ENCODE data around the gene TBC1D22B. TPM values are rescaled to one million over a fixed set of nuclear protein-coding genes. Genes with fewer than 3 reads are reported as not detected.
"Not testable (repeated sequence)": the region's sequence is repeated elsewhere in the genome, so short reads cannot be mapped to it uniquely, and the experiment has no call there.

The TBC1D22B gene
- total and polyA plus RNA-seq, 2 of the 13 experiments (the other 11 are each of a cell fraction or from before 2014, with no cell fraction given): 9.7 to 12.9 TPM

GRCh38 chr6:37330345-37330744 is 72.8 kb downstream of the TBC1D22B start (continued):
- TF ChIP-seq ZNF33B (CRISPR knock-in tag; IDR thresholded peaks at IDR 0.05): peak; percentile 20; the same call in 1 of the 2 replicates
- TF ChIP-seq, protein P1, sequence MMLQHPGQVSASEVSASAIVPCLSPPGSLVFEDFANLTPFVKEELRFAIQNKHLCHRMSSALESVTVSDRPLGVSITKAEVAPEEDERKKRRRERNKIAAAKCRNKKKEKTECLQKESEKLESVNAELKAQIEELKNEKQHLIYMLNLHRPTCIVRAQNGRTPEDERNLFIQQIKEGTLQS (CRISPR knock-in tag; IDR thresholded peaks at IDR 0.05): peak; percentile 68; the same call in 1 of the 2 replicates
- 0 out of 2 replicates have a peak, but pooled peaks have one; percentile 40 for TF ChIP-seq ERF (CRISPR knock-in tag; IDR thresholded peaks at IDR 0.05)
- TF ChIP-seq, protein P2, sequence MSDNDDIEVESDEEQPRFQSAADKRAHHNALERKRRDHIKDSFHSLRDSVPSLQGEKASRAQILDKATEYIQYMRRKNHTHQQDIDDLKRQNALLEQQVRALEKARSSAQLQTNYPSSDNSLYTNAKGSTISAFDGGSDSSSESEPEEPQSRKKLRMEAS (IDR thresholded peaks at IDR 0.05): 0 out of 2 replicates have a peak, but pooled peaks have one; percentile 20
- peak; percentile 67; the same call in 1 of the 2 replicates for TF ChIP-seq SIX1 (CRISPR knock-in tag; IDR thresholded peaks at IDR 0.05; ENCODE audit: borderline replicate concordance)
- TF ChIP-seq SMC3 (IDR thresholded peaks at IDR 0.05; ENCODE audit: low read length): peak; percentile 10; the same call in 1 of the 2 replicates
- TF ChIP-seq MEF2D (CRISPR knock-in tag; IDR thresholded peaks at IDR 0.05): 0 out of 2 replicates have a peak, but pooled peaks have one; percentile 32
- TF ChIP-seq, protein P3, sequence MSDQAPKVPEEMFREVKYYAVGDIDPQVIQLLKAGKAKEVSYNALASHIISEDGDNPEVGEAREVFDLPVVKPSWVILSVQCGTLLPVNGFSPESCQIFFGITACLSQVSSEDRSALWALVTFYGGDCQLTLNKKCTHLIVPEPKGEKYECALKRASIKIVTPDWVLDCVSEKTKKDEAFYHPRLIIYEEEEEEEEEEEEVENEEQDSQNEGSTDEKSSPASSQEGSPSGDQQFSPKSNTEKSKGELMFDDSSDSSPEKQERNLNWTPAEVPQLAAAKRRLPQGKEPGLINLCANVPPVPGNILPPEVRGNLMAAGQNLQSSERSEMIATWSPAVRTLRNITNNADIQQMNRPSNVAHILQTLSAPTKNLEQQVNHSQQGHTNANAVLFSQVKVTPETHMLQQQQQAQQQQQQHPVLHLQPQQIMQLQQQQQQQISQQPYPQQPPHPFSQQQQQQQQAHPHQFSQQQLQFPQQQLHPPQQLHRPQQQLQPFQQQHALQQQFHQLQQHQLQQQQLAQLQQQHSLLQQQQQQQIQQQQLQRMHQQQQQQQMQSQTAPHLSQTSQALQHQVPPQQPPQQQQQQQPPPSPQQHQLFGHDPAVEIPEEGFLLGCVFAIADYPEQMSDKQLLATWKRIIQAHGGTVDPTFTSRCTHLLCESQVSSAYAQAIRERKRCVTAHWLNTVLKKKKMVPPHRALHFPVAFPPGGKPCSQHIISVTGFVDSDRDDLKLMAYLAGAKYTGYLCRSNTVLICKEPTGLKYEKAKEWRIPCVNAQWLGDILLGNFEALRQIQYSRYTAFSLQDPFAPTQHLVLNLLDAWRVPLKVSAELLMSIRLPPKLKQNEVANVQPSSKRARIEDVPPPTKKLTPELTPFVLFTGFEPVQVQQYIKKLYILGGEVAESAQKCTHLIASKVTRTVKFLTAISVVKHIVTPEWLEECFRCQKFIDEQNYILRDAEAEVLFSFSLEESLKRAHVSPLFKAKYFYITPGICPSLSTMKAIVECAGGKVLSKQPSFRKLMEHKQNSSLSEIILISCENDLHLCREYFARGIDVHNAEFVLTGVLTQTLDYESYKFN (CRISPR knock-in tag; conservative IDR thresholded peaks at IDR 0.05): peak; percentile 79
- TF ChIP-seq, protein P4, sequence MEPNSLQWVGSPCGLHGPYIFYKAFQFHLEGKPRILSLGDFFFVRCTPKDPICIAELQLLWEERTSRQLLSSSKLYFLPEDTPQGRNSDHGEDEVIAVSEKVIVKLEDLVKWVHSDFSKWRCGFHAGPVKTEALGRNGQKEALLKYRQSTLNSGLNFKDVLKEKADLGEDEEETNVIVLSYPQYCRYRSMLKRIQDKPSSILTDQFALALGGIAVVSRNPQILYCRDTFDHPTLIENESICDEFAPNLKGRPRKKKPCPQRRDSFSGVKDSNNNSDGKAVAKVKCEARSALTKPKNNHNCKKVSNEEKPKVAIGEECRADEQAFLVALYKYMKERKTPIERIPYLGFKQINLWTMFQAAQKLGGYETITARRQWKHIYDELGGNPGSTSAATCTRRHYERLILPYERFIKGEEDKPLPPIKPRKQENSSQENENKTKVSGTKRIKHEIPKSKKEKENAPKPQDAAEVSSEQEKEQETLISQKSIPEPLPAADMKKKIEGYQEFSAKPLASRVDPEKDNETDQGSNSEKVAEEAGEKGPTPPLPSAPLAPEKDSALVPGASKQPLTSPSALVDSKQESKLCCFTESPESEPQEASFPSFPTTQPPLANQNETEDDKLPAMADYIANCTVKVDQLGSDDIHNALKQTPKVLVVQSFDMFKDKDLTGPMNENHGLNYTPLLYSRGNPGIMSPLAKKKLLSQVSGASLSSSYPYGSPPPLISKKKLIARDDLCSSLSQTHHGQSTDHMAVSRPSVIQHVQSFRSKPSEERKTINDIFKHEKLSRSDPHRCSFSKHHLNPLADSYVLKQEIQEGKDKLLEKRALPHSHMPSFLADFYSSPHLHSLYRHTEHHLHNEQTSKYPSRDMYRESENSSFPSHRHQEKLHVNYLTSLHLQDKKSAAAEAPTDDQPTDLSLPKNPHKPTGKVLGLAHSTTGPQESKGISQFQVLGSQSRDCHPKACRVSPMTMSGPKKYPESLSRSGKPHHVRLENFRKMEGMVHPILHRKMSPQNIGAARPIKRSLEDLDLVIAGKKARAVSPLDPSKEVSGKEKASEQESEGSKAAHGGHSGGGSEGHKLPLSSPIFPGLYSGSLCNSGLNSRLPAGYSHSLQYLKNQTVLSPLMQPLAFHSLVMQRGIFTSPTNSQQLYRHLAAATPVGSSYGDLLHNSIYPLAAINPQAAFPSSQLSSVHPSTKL (CRISPR knock-in tag; IDR thresholded peaks at IDR 0.05): peak; percentile 88
- TF ChIP-seq HNF1A (IDR thresholded peaks at IDR 0.05; ENCODE audit: low read depth); SOX6 (IDR thresholded peaks at IDR 0.05); CREB1 (IDR thresholded peaks at IDR 0.05): not testable (repeated sequence)
- peak; percentile 19; the same call in 1 of the 2 replicates for TF ChIP-seq HNF1A (CRISPR knock-in tag; IDR thresholded peaks at IDR 0.05; ENCODE audit: borderline replicate concordance)
- peak; percentile 82 for TF ChIP-seq GATAD2A (CRISPR knock-in tag; IDR thresholded peaks at IDR 0.05)
- peak; percentile 98 for TF ChIP-seq ZNF460 (CRISPR knock-in tag; IDR thresholded peaks at IDR 0.05; ENCODE audit: borderline replicate concordance)
- TF ChIP-seq NR2F6 (IDR thresholded peaks at IDR 0.05): peak; percentile 50; the same call in 1 of the 2 replicates
- peak; percentile 77 for TF ChIP-seq NR2F6 (CRISPR knock-in tag; IDR thresholded peaks at IDR 0.05)
- TF ChIP-seq SOX6 (CRISPR knock-in tag; IDR thresholded peaks at IDR 0.05): peak; percentile 59
- peak; percentile 46 for TF ChIP-seq CREB1 (CRISPR knock-in tag; IDR thresholded peaks at IDR 0.05)
- TF ChIP-seq THAP11 (CRISPR knock-in tag; IDR thresholded peaks at IDR 0.05): 0 out of 2 replicates have a peak, but pooled peaks have one; percentile 25
- TF ChIP-seq SOX5 (CRISPR knock-in tag; IDR thresholded peaks at IDR 0.05; ENCODE audit: borderline replicate concordance): peak; percentile 51; the same call in 1 of the 2 replicates

Data from HepG2 (cell line).